NB4 (cell line): ENCODE data around the gene CLK4.
A peak's percentile ranks its signal among the peaks of the same experiment; 100 is the strongest.

Experiments used
- DNase-seq: peaks from one replicate; pipeline ENCODE4 v3.0.0; 2010; ENCODE audit warnings: low read depth
- H3K4me3 ChIP-seq: one replicate; pipeline ENCODE4 v1.5.1; 2011; ENCODE audit warnings: mild to moderate bottlenecking, low read depth, low read length, moderate library complexity
- CTCF ChIP-seq: IDR thresholded peaks from one replicate; pipeline ENCODE4 v1.5.1; 2012; ENCODE audit warnings: low read depth, low read length
- MAX ChIP-seq: IDR thresholded peaks from 2 replicates; pipeline ENCODE4 v1.6.1; 2011; ENCODE audit warnings: low read depth, low read length
- MYC ChIP-seq: IDR thresholded peaks from 2 replicates; pipeline ENCODE4 v1.6.1; 2011; ENCODE audit warnings: low read depth, low read length
- POLR2A ChIP-seq: IDR thresholded peaks from 2 replicates; pipeline ENCODE4 v1.6.1; 2011; ENCODE audit warnings: mild to moderate bottlenecking; ENCODE audit not compliant: insufficient read length; ENCODE audit errors: extremely low read depth

CLK4 gene

DNA sequence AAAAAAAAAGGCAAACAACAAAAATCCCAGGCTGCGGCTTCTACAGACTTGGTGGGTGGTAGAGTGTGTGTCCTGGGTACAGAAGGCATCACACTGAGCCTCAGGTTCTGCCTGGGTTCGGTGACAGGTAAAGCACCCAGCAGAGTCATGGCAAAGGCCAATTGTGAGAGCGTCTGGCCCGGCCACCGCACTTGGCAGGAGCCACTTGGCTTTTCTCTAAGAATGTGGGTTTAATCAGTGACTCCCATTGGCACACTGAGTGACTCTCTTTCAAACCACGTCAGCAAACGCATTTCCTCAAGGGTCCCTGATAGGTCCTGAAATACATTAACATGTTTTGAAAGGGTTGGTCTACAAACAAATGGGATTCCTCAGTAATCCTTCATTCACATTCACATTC lies 53.6 kb downstream of the CLK4 start:
- TF ChIP-seq POLR2A: no peak
- TF ChIP-seq CTCF: no peak
- TF ChIP-seq MYC: no peak
- TF ChIP-seq MAX: no peak
- H3K4me3 ChIP-seq: no peak overlapping the region
- DNase-seq: no peak

DNA sequence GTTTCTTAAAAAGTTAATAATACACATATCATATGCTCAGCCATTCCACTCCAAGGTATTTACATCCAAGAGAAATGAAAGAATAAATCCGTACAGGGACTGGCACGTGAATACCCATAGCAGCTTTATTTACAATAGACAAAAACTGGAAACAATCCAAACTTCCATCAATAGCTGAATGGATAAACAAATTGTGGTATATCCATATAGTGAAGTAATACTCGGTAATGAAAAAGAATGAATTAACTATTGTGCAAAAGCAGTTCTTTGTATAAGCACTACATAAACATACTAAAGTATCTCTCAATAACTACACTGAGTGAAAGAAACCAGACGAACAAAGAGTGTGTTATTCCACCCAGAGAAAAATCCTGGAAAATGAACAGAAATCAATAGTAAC lies 54.2 kb downstream of the CLK4 start:
- H3K4me3 ChIP-seq: no peak overlapping the region
- no peak for DNase-seq
- TF ChIP-seq MAX (no peak), CTCF (no peak), MYC (no peak), POLR2A (no peak)

- peak; percentile 70 for DNase-seq
- no peak for TF ChIP-seq POLR2A
- TF ChIP-seq CTCF: no peak
- no peak for TF ChIP-seq MAX
- TF ChIP-seq MYC: no peak
Observed at GRCh38 chr5:178569485-178569884, 57.4 kb downstream of the CLK4 start.

DNA sequence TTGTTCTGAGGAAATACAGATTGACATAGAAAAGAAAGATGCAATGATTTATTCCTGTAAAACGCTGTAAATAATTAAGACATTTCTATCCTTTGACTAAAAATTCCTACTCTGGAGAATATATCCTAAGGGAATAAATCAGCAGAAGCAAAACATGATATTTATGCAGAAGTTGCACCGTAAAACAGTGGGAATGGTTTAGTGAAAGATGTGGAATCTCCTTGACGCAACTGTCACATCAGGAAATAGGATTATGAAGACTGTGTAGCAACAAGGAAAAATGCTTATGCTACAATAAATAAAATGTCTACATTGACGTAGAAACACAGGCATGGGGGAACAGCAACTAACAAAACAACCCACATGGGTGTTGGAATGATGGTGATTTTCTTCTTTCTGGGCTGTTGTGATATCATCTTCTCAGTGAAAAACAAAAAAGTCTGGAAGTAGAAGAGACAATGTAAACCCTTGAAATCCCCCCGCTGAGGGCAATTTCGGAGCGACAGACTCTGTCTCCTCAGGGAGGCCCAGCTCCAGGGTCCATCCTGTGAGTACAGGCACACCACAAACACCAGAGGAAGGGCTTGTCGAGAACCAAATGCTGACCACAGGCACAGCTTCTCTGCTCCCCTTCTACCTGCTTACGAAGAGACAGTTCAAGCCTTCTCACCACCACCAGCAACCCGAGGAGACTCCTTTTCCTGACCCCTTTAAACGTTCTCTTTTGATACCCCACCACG lies 61.9 kb downstream of the CLK4 start:
- TF ChIP-seq POLR2A: no peak
- TF ChIP-seq MYC: no peak
- no peak for TF ChIP-seq MAX
- TF ChIP-seq CTCF: no peak
- no peak for DNase-seq
- H3K4me3 ChIP-seq: no peak overlapping the region

More at GRCh38 chr5:178569485-178569884, 57.4 kb downstream of the CLK4 start:
- H3K4me3 ChIP-seq: no peak overlapping the region

GRCh38 chr5:178564397-178564796 lies 62.5 kb downstream of the CLK4 start:
- TF ChIP-seq MAX (no peak), POLR2A (no peak), MYC (no peak), CTCF (no peak)
- no peak overlapping the region for H3K4me3 ChIP-seq
- DNase-seq: no peak
